Measurements from ENCODE around the gene UNC13A.

UNC13A gene

GRCh38 chr19:17659996-17660395 lies 28.2 kb downstream of the UNC13A start:
- DNase-seq: no peak

GRCh38 chr19:17658666-17659065 lies 29.5 kb downstream of the UNC13A start:
- DNase-seq: no peak

- DNase-seq: no peak
Measured at GRCh38 chr19:17658240-17658639, 29.9 kb downstream of the UNC13A start.

GRCh38 chr19:17656970-17657369 lies 31.2 kb downstream of the UNC13A start:
- no peak for DNase-seq

GRCh38 chr19:17655751-17656472 lies 32.2 kb downstream of the UNC13A start:
- DNase-seq: no peak

GRCh38 chr19:17654993-17655392 lies 33.2 kb downstream of the UNC13A start:
- no peak for DNase-seq

- DNase-seq: no peak
Measured at GRCh38 chr19:17652627-17653026, 35.5 kb downstream of the UNC13A start.

GRCh38 chr19:17648786-17649185 lies 39.4 kb downstream of the UNC13A start:
- DNase-seq: no peak

- no peak for DNase-seq
Measured at GRCh38 chr19:17648097-17648660, 40.0 kb downstream of the UNC13A start.

GRCh38 chr19:17647071-17648020 lies 40.8 kb downstream of the UNC13A start:
- no peak for DNase-seq

GRCh38 chr19:17646441-17646840 lies 41.7 kb downstream of the UNC13A start:
- DNase-seq: no peak

GRCh38 chr19:17645339-17645963 lies 42.7 kb downstream of the UNC13A start:
- DNase-seq: no peak

GRCh38 chr19:17642656-17643055 lies 45.5 kb downstream of the UNC13A start:
- DNase-seq: no peak

- no peak for DNase-seq
Measured at GRCh38 chr19:17641846-17642245, 46.3 kb downstream of the UNC13A start.

- no peak for DNase-seq
Measured at GRCh38 chr19:17641181-17641580, 47.0 kb downstream of the UNC13A start.

GRCh38 chr19:17633700-17634099 lies 54.5 kb downstream of the UNC13A start:
- no peak for DNase-seq

GRCh38 chr19:17632577-17632976 lies 55.6 kb downstream of the UNC13A start:
- no peak for DNase-seq

GRCh38 chr19:17629760-17630159 lies 58.4 kb downstream of the UNC13A start:
- no peak for DNase-seq

- DNase-seq: no peak
Measured at GRCh38 chr19:17627921-17628320, 60.2 kb downstream of the UNC13A start.

GRCh38 chr19:17627161-17627560 lies 61.0 kb downstream of the UNC13A start:
- DNase-seq: no peak

GRCh38 chr19:17626456-17627015 lies 61.6 kb downstream of the UNC13A start:
- DNase-seq: no peak

GRCh38 chr19:17625980-17626379 lies 62.2 kb downstream of the UNC13A start:
- no peak for DNase-seq

GRCh38 chr19:17625043-17625442 lies 63.1 kb downstream of the UNC13A start:
- no peak for DNase-seq

Measured in T-helper 1 cell (primary cell).